ENCODE measurements around the gene CCDC69. TPM values are rescaled to one million over a fixed set of nuclear protein-coding genes. Genes with fewer than 3 reads are reported as not detected.

The CCDC69 gene
- total RNA-seq, 1 donor from 2014 or later = 0.79 TPM

- TF ChIP-seq, protein P1, sequence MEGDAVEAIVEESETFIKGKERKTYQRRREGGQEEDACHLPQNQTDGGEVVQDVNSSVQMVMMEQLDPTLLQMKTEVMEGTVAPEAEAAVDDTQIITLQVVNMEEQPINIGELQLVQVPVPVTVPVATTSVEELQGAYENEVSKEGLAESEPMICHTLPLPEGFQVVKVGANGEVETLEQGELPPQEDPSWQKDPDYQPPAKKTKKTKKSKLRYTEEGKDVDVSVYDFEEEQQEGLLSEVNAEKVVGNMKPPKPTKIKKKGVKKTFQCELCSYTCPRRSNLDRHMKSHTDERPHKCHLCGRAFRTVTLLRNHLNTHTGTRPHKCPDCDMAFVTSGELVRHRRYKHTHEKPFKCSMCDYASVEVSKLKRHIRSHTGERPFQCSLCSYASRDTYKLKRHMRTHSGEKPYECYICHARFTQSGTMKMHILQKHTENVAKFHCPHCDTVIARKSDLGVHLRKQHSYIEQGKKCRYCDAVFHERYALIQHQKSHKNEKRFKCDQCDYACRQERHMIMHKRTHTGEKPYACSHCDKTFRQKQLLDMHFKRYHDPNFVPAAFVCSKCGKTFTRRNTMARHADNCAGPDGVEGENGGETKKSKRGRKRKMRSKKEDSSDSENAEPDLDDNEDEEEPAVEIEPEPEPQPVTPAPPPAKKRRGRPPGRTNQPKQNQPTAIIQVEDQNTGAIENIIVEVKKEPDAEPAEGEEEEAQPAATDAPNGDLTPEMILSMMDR (IDR thresholded peaks at IDR 0.05; ENCODE audit: insufficient read depth, low read length, severe bottlenecking) = no peak
These were observed 31.3 kb downstream of the CCDC69 start for GRCh38 chr5:151192626-151193025.

GRCh38 chr5:151191661-151192060 lies 32.2 kb downstream of the CCDC69 start:
- Histone ChIP-seq H3K4me3 (ENCODE audit: low read depth, low read length) (no peak overlapping the region), H3K36me3 (ENCODE audit: control insufficient read depth, insufficient read depth, low read length) (no peaks in the 10 kb centered on the region), H3K27me3 (ENCODE audit: control insufficient read depth, insufficient read depth, low read length) (no peaks in the 10 kb centered on the region)
- FAIRE-seq (no peak), DNase-seq (ENCODE audit: low read depth) (peak; percentile 40)
- TF ChIP-seq, protein P1 (IDR thresholded peaks at IDR 0.05; ENCODE audit: insufficient read depth, low read length, severe bottlenecking) = no peak

More at GRCh38 chr5:151192626-151193025, 31.3 kb downstream of the CCDC69 start:
- no peak for FAIRE-seq
- no peaks in the 10 kb centered on the region for H3K27me3 ChIP-seq (ENCODE audit: control insufficient read depth, insufficient read depth, low read length)
- no peaks in the 10 kb centered on the region for H3K36me3 ChIP-seq (ENCODE audit: control insufficient read depth, insufficient read depth, low read length)
- no peak overlapping the region for H3K4me3 ChIP-seq (ENCODE audit: low read depth, low read length)
- DNase-seq (ENCODE audit: low read depth) = no peak

- no peak overlapping the region for H3K4me3 ChIP-seq (ENCODE audit: low read depth, low read length)
- no peaks in the 10 kb centered on the region for H3K27me3 ChIP-seq (ENCODE audit: control insufficient read depth, insufficient read depth, low read length)
- no peaks in the 10 kb centered on the region for H3K36me3 ChIP-seq (ENCODE audit: control insufficient read depth, insufficient read depth, low read length)
- TF ChIP-seq, protein P1 (IDR thresholded peaks at IDR 0.05; ENCODE audit: insufficient read depth, low read length, severe bottlenecking) = no peak
- FAIRE-seq = no peak
- DNase-seq (ENCODE audit: low read depth) = no peak
These were observed 34.7 kb downstream of the CCDC69 start for GRCh38 chr5:151189151-151189550.

DNA sequence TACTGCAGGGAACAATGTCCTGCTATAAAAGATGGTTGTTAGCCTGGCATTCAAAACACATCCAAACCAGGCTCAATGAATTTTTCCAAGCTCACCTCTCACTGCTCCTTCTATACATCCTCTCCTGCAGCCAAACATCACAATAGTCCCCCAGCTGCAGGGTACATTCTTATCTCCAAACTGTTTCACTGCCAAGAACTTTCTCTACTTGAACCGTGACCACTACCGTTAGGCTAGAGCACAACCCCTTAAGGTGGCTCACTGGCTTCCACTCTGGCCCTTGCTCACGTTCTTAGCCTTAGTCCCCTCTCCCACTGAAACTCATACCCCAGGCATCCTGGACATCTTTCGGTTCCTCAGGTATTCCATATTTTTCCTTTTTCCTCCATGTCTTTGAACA lies 37.4 kb downstream of the CCDC69 start:
- Histone ChIP-seq H3K4me3 (ENCODE audit: low read depth, low read length) (no peak overlapping the region), H3K27me3 (ENCODE audit: control insufficient read depth, insufficient read depth, low read length) (no peaks in the 10 kb centered on the region), H3K36me3 (ENCODE audit: control insufficient read depth, insufficient read depth, low read length) (no peaks in the 10 kb centered on the region)
- peak; percentile 18 for FAIRE-seq
- TF ChIP-seq, protein P1 (IDR thresholded peaks at IDR 0.05; ENCODE audit: insufficient read depth, low read length, severe bottlenecking) = no peak
- DNase-seq (ENCODE audit: low read depth) = no peak

GRCh38 chr5:151186052-151186451 lies 37.8 kb downstream of the CCDC69 start:
- Histone ChIP-seq H3K4me3 (ENCODE audit: low read depth, low read length) (no peak overlapping the region), H3K27me3 (ENCODE audit: control insufficient read depth, insufficient read depth, low read length) (no peaks in the 10 kb centered on the region), H3K36me3 (ENCODE audit: control insufficient read depth, insufficient read depth, low read length) (no peaks in the 10 kb centered on the region)
- FAIRE-seq = no peak
- DNase-seq (ENCODE audit: low read depth) = no peak
- TF ChIP-seq, protein P1 (IDR thresholded peaks at IDR 0.05; ENCODE audit: insufficient read depth, low read length, severe bottlenecking) = no peak

DNA sequence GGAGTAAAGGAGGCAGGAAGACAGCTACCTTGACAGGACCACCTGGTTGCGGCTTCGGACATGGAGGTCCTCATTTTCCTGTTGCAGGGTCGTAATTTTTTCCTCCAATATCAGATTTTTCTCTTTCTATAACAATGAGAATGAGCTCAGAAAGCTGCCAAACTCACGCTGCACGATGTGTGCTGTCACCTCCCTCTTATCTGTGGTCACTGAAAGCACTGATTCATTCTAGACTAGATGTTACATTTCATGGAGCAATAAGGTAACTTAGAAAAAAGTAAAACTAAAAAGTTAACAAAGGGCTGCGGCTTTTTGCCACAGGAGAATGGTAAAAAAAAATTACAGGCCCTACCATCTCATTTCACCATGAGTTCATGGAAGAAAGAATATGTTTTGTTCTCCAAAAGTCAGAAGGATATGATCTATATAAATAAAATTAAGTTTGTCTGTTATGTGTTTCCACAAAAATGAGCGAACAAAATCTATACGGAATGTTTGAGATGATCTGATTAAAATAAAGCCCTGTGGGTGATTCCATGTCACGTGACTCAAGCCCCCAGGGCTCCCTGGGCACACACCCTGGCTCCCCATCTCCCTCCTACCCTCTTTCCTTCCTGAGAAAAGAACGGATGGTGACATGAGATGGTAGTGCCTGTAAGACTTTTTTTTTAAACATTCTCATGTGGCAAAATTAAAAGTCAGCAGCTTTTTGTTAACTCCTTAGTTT lies 39.4 kb downstream of the CCDC69 start:
- FAIRE-seq = no peak
- TF ChIP-seq, protein P1 (IDR thresholded peaks at IDR 0.05; ENCODE audit: insufficient read depth, low read length, severe bottlenecking) = no peak
- Histone ChIP-seq H3K27me3 (ENCODE audit: control insufficient read depth, insufficient read depth, low read length) (no peaks in the 10 kb centered on the region), H3K36me3 (ENCODE audit: control insufficient read depth, insufficient read depth, low read length) (no peaks in the 10 kb centered on the region), H3K4me3 (ENCODE audit: low read depth, low read length) (no peak overlapping the region)
- DNase-seq (ENCODE audit: low read depth) = no peak
